GM21390 (cell line): ENCODE measurements around the gene ZNF624.
A peak's percentile ranks its signal among the peaks of the same experiment; 100 is the strongest.

Experiments
- ATAC-seq: cut with Tn5 transposase; IDR thresholded peaks from one replicate; pipeline ENCODE4 v1.9.1; 2021; ENCODE audit not compliant: unreplicated experiment

Gene ZNF624

GRCh38 chr17:16593356-16594102 lies 60.1 kb downstream of the ZNF624 start:
- ATAC-seq = no peak

- peak; percentile 79 for ATAC-seq
These were observed 64.3 kb downstream of the ZNF624 start for GRCh38 chr17:16589097-16589969.

- ATAC-seq = no peak
These were observed 67.9 kb downstream of the ZNF624 start for GRCh38 chr17:16585796-16586195.

GRCh38 chr17:16584273-16584995 lies 69.2 kb downstream of the ZNF624 start:
- ATAC-seq = peak; percentile 39

- ATAC-seq = no peak
These were observed 69.9 kb downstream of the ZNF624 start for GRCh38 chr17:16583781-16584180.

GRCh38 chr17:16573466-16573865 lies 80.2 kb downstream of the ZNF624 start:
- ATAC-seq = no peak
